HepG2 (cell line): ENCODE measurements around the gene FAM53C. TPM values are rescaled to one million over a fixed set of nuclear protein-coding genes. Genes with fewer than 3 reads are reported as not detected.
A peak's percentile ranks its signal among the peaks of the same experiment; 100 is the strongest.

ENCODE experiments used
- CBX1 ChIP-seq: IDR thresholded peaks from one replicate; pipeline ENCODE4 v1.6.1; 2016; ENCODE audit warnings: antibody characterized with exemption, low read depth
- CBX2 ChIP-seq, 2 experiments: fragments of 200-600 bp in 1 of 2; sonication (generic); formaldehyde crosslinking in 1 of 2; IDR thresholded peaks; 2 replicates each; pipeline versions ENCODE4 v1.7.0 to v1.8.1; 2018 to 2022; ENCODE audit warnings: low read depth in 2 of 2, low read length in 1 of 2, mild to moderate bottlenecking in 1 of 2, missing genetic modification reagents in 1 of 2
- CHD2 ChIP-seq: IDR thresholded peaks from 2 replicates; pipeline ENCODE4 v1.6.1; 2011; ENCODE audit warnings: low read depth, low read length, improper control_type of control experiment
- DNMT1 ChIP-seq: sonication (generic); formaldehyde crosslinking; IDR thresholded peaks from 2 replicates; pipeline ENCODE4 v1.5.1; 2020; ENCODE audit warnings: mild to moderate bottlenecking, missing genetic modification reagents
- ELF3 ChIP-seq: IDR thresholded peaks from 2 replicates; pipeline ENCODE4 v1.6.1; 2016; ENCODE audit warnings: missing genetic modification reagents, missing compliant biosample characterization
- HNRNPLL ChIP-seq: fragments of 200-400 bp; formaldehyde crosslinking; IDR thresholded peaks from 2 replicates; pipeline ENCODE4 v1.6.1; 2017; ENCODE audit warnings: mild to moderate bottlenecking, low read depth, low read length; ENCODE audit not compliant: poor library complexity, severe bottlenecking
- KLF16 ChIP-seq, 2 experiments: sonication (generic) in 1 of 2; formaldehyde crosslinking in 1 of 2; IDR thresholded peaks; 2 replicates each; pipeline versions ENCODE4 v1.6.1 to v1.8.0; 2016 to 2023; ENCODE audit warnings: missing genetic modification reagents in 2 of 2, missing compliant biosample characterization in 1 of 2
- MTA1 ChIP-seq: sonication (generic); formaldehyde crosslinking; IDR thresholded peaks from 2 replicates; pipeline ENCODE4 v1.4.0; 2020; ENCODE audit warnings: missing genetic modification reagents, mild to moderate bottlenecking, borderline replicate concordance
- MXD3 ChIP-seq: IDR thresholded peaks from 2 replicates; pipeline ENCODE4 v1.6.1; 2016; ENCODE audit warnings: mild to moderate bottlenecking, missing biosample characterization, missing genetic modification reagents
- POLR2A ChIP-seq, 2 experiments: IDR thresholded peaks; 2 replicates each; pipeline ENCODE4 v1.6.1; 2011; ENCODE audit warnings: low read depth in 2 of 2, low read length in 2 of 2, mild to moderate bottlenecking in 1 of 2, moderate library complexity in 1 of 2; ENCODE audit not compliant: insufficient read depth in 1 of 2
- SAP130 ChIP-seq: IDR thresholded peaks from 2 replicates; pipeline ENCODE4 v1.6.1; 2016; ENCODE audit warnings: low read depth
- SP4 ChIP-seq: sonication (generic); formaldehyde crosslinking; IDR thresholded peaks from 2 replicates; pipeline ENCODE4 v1.8.1; 2023; ENCODE audit warnings: mild to moderate bottlenecking, missing genetic modification reagents
- SRSF1 ChIP-seq: fragments of 200-400 bp; formaldehyde crosslinking; optimal IDR thresholded peaks from 2 replicates; pipeline ENCODE3; 2017; ENCODE audit warnings: mild to moderate bottlenecking, low read depth, low read length, moderate library complexity
- TEAD3 ChIP-seq: optimal IDR thresholded peaks from 2 replicates; pipeline ENCODE3; 2016; ENCODE audit warnings: borderline replicate concordance
- WIZ ChIP-seq: sonication (generic); formaldehyde crosslinking; IDR thresholded peaks from 2 replicates; pipeline ENCODE4 v1.5.1; 2020; ENCODE audit warnings: mild to moderate bottlenecking, missing genetic modification reagents
- ZBTB7A ChIP-seq: sonication (generic); formaldehyde crosslinking; IDR thresholded peaks from 2 replicates; pipeline ENCODE4 v1.8.0; 2022; ENCODE audit warnings: mild to moderate bottlenecking, missing genetic modification reagents
- ZNF225 ChIP-seq: sonication (generic); formaldehyde crosslinking; IDR thresholded peaks from 2 replicates; pipeline ENCODE4 v1.4.0; 2020; ENCODE audit warnings: mild to moderate bottlenecking, missing genetic modification reagents
- ZNF687 ChIP-seq: sonication (generic); formaldehyde crosslinking; IDR thresholded peaks from 2 replicates; pipeline ENCODE4 v1.5.1; 2020; ENCODE audit warnings: mild to moderate bottlenecking, missing genetic modification reagents, moderate library complexity
- polyA plus RNA-seq, 8 experiments: library from polyadenylated mRNA; depleted of rRNA in 3 of 8; stranded (reverse) in 7 of 8; unstranded in 1 of 8; fragments of >200 nt; fragmentation: Illumina TruSeq in 4 of 8; extraction: Trizol in 4 of 8; gene quantifications; 2 replicates each; pipeline versions ENCODE4 v1.2.1 to v1.2.3, GENCODE V29; 2011 to 2016; ENCODE audit warnings: low read depth in 4 of 8, missing spikeins in 1 of 8, mixed read lengths in 1 of 8; ENCODE audit not compliant: insufficient read depth in 1 of 8
- total RNA-seq, 5 experiments: library from RNA; depleted of rRNA; stranded (reverse); fragments of >200 nt; fragmentation: Illumina TruSeq; extraction: Trizol; gene quantifications; 2 replicates each; pipeline ENCODE4 v1.2.3, GENCODE V29; 2016; ENCODE audit warnings: low read depth in 1 of 5
- TF ChIP-seq, protein P1 (sequence below): sonication (generic); formaldehyde crosslinking; conservative IDR thresholded peaks from 2 replicates; pipeline ENCODE4 v1.4.0; 2020; ENCODE audit warnings: missing genetic modification reagents
- TF ChIP-seq, protein P2 (sequence below): IDR thresholded peaks from 2 replicates; pipeline ENCODE4 v1.6.1; 2016

FAM53C gene
- total and polyA plus RNA-seq, 2 of the 13 experiments (the other 11 are each of a cell fraction or from before 2014, with no cell fraction given) = 26.9 to 30.1 TPM

DNA sequence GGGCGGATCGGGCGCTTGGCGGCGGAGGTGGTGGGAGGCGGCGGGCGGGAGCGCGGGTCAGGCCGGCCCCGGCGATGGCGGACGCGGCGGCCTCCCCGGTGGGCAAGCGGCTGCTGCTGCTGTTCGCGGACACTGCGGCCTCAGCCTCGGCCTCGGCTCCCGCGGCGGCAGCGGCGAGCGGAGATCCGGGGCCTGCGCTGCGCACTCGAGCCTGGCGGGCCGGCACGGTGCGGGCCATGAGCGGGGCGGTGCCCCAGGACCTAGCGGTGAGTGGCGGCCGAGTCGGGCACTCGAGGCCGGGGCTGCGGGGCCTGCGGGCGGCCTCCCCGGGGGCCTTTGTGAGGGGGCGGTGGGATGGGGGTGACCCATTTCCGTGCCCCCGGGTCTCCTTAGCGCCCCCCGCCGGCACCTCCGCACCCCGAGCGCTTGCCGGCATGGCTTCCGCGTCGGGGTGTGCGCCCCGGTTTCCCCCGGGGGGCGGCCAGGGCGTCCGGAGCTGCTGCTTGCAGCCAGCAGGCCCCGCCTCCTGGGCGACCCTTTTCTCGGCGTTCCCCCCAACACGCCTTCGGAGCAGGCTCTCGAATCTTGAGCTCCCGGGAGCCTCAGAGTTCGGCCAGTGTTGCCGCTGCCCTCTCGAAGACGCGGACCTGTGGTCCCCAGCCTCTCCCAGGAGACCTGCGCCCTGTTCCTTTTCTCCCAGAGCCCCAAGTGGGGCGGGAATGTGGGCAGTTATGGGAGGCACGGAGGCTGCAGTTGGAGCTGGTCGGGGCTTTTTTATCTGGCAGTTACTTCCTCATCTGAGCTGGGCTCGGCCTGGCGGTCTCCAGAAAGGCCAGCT, 14.9 kb downstream of the FAM53C start (continued):
- peak; percentile 56 for TF ChIP-seq ZNF687 (CRISPR knock-in tag)
- no peak for TF ChIP-seq ZBTB7A (CRISPR knock-in tag)
- 0 out of 2 replicates have a peak, but pooled peaks have one; percentile 74 for TF ChIP-seq DNMT1 (CRISPR knock-in tag)
- TF ChIP-seq ZNF225 (CRISPR knock-in tag) = no peak
- TF ChIP-seq TEAD3 = peak; percentile 12
- TF ChIP-seq, protein P1, sequence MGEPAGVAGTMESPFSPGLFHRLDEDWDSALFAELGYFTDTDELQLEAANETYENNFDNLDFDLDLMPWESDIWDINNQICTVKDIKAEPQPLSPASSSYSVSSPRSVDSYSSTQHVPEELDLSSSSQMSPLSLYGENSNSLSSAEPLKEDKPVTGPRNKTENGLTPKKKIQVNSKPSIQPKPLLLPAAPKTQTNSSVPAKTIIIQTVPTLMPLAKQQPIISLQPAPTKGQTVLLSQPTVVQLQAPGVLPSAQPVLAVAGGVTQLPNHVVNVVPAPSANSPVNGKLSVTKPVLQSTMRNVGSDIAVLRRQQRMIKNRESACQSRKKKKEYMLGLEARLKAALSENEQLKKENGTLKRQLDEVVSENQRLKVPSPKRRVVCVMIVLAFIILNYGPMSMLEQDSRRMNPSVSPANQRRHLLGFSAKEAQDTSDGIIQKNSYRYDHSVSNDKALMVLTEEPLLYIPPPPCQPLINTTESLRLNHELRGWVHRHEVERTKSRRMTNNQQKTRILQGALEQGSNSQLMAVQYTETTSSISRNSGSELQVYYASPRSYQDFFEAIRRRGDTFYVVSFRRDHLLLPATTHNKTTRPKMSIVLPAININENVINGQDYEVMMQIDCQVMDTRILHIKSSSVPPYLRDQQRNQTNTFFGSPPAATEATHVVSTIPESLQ = no peak; the same call in 1 of the 2 replicates
- TF ChIP-seq, protein P2, sequence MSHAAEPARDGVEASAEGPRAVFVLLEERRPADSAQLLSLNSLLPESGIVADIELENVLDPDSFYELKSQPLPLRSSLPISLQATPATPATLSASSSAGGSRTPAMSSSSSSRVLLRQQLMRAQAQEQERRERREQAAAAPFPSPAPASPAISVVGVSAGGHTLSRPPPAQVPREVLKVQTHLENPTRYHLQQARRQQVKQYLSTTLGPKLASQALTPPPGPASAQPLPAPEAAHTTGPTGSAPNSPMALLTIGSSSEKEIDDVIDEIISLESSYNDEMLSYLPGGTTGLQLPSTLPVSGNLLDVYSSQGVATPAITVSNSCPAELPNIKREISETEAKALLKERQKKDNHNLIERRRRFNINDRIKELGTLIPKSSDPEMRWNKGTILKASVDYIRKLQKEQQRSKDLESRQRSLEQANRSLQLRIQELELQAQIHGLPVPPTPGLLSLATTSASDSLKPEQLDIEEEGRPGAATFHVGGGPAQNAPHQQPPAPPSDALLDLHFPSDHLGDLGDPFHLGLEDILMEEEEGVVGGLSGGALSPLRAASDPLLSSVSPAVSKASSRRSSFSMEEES (CRISPR knock-in tag) = no peak
- TF ChIP-seq CHD2 = no peak
- no peak for TF ChIP-seq CBX2 (IDR thresholded peaks at IDR 0.05; ENCODE audit: low read depth, low read length)
- no peak for TF ChIP-seq CBX2 (CRISPR knock-in tag; IDR thresholded peaks at IDR 0.05; ENCODE audit: low read depth)
- TF ChIP-seq HNRNPLL = no peak
- TF ChIP-seq SRSF1 = peak; percentile 27
- TF ChIP-seq MXD3 (CRISPR knock-in tag) = no peak
- TF ChIP-seq MTA1 = peak; percentile 58; the same call in 1 of the 2 replicates
- peak; percentile 69 for TF ChIP-seq SAP130 (CRISPR knock-in tag)
- TF ChIP-seq POLR2A (IDR thresholded peaks at IDR 0.05; ENCODE audit: insufficient read depth in 1 of 2, low read depth in 2 of 2, low read length in 2 of 2) = peak in 1 of 2 experiments; percentile 8; a peak in 2 of 4 replicates
- no peak for TF ChIP-seq CBX1
- peak; percentile 62; the same call in 1 of the 2 replicates for TF ChIP-seq ELF3 (CRISPR knock-in tag)
- no peak; a peak in 1 of 4 replicates for TF ChIP-seq KLF16 (CRISPR knock-in tag; IDR thresholded peaks at IDR 0.05)
- no peak; the same call in 1 of the 2 replicates for TF ChIP-seq SP4
- peak; percentile 40; the same call in 1 of the 2 replicates for TF ChIP-seq WIZ
